NK-92 (cell line): ENCODE data around the gene SNTB2.

ENCODE experiments used
- DNase-seq: peaks from one replicate; lab custom pipeline; 2025; ENCODE audit not compliant: unreplicated experiment; lab: John Stamatoyannopoulos, UW

SNTB2 gene

DNA sequence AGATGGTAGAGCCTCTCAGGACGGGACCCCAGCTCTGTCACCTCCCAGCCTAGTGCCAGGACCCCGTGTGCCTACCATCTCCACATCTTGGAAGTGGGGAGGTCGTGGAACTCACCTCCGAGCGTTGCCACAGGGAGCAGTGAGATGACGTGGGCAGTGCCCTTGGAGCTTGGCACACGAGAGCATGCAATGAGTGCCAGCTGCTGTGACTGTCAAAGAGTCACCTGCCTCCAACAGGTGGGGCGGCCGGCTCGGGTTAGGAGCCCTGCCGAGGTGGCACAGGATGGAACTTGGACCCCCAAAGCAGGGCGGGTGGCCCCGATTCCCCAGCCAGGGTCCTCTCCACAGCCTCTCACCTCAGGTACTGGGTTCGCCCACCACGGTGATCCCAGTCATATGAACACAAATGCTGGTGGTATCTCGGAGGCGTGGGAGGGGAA lies 129.7 kb downstream of the SNTB2 start:
- no peak for DNase-seq

DNA sequence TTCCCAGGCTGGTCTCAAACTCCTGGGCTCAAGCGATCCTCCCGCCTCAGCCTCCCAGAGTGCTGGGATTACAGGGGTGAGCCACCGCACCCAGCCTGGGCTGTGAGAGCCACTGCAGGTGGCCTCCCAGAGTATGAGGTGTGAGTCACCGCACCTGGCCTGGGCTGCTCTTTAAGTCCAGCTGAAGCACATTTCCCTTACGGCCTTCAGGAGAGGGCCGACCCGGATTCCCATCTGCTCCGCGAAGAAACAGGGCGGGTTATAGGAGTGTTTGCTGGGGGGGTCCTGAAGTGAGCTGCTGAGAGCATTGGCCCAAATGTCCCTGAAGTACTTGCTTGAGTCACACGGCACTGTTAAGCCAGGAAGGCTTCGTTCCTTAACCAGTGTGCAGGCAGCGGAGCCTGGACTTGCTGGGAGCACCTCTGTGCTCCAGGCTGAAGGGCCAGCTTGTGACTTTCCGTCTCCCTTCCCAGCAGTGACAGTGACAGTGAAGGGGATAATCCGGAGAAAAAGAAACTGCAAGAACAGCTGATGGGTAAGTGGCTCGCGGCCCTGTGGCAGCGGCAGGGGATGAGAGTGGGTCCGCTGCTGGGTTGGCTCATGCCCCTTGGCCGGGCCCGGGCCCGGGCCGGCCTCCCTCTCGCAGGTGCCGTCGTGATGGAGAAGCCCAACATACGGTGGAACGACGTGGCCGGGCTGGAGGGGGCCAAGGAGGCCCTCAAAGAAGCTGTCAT lies 131.4 kb downstream of the SNTB2 start:
- no peak for DNase-seq

DNA sequence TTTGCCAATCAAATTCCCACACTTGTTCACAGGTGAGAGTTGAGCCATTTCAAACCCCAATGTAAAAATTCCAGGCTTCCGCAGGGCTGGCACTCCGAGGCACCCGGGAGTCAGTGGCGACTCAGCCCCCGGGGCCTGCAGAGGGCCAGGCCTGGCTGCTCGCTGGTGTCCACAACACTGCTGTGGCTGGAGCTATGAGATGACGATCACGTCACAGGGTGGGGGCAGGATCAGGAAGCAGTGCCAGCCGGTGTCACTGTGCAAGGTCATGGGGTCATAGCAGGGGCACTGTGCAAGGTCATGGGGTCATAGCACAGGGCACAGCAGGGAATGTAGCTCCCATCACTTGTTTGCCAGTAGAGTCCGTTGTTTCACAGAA lies 131.9 kb downstream of the SNTB2 start:
- no peak for DNase-seq

DNA sequence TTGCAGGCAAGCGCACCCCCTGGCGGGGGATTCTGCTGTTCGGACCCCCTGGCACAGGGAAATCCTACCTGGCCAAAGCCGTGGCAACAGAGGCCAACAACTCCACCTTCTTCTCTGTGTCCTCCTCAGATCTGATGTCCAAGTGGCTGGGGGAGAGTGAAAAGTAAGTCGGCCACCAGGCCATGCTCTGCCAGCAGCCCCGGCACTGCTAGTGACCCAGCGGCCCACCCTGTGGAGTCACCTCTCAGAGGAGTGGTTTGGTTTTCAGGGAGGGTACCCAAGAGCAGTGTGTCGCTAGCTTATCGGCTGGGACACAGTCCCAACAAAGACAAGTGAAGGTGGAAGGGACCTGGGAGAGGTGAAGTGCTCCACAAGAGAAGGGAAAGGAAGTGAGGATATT lies 132.4 kb downstream of the SNTB2 start:
- no peak for DNase-seq

DNA sequence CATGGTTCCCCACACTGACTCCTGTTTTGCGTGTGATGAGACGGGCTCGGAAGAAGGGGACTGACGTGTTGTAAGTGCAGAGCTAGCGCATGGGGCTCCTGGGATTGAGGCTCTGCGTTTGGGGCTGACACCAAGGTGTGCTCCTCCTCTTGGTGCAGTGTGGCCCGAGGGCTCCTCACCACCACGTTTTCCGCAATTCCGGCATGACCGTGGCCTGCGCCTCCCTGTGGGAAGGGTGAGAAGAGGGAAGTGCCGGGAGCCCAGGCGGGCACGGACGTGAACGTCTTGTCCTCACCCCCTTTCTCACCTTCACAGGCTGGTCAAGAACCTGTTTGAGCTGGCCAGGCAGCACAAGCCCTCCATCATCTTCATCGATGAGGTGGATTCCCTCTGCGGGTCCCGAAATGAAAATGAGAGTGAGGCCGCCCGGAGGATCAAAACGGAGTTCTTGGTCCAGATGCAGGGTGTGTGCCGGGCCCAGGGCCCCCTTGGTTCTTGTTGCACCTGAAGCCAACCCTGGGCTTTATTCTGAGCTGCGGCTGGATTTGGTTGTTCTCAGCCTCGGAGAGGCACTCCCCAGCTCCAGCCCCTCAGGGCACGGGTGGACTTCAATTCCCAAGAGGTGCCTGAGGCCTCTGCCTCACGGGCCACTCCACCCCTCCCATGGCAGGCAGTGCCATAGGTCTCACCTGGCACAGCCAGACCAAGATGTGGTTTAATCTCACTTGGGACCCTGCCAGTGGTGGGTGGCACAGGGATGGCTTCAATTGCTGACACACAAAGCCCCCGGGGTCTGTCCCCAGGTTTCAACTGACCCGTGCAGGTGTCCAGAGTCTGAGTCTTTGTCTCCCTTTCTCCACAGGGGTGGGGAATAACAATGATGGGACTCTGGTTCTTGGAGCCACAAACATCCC lies 133.1 kb downstream of the SNTB2 start:
- no peak for DNase-seq

DNA sequence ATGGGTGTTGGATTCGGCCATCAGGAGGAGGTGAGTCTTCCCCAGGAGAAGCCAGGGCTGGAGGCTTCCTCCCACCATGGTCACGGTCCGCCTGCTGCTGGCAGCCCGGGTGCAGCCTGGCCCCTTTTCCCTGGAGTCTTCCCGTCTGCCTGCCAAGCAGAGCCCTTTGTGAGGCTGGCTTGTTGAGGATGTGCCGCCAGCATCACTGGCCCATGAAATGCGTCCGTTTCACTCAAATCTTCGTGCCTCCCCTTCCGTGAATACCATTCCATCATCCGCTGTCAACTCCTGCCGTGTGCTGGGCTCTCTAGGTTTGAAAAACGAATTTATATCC lies 133.7 kb downstream of the SNTB2 start:
- DNase-seq, result no peak

DNA sequence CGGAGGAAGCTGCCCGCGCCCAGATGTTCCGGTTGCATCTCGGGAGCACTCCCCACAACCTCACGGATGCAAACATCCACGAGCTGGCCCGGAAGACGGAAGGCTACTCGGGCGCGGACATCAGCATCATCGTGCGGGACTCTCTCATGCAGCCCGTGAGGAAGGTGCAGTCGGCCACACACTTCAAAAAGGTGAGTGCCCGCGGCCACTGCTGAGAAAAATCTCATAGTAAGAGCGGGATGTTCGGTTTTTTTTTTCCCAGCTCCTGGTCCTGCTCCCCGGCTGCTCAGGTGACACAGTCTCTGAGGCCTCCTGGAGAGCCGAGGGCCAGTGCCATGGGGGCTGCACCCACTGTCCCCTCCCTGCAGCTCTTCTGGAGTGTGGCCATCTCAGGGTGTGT lies 134.1 kb downstream of the SNTB2 start:
- DNase-seq, result no peak

DNA sequence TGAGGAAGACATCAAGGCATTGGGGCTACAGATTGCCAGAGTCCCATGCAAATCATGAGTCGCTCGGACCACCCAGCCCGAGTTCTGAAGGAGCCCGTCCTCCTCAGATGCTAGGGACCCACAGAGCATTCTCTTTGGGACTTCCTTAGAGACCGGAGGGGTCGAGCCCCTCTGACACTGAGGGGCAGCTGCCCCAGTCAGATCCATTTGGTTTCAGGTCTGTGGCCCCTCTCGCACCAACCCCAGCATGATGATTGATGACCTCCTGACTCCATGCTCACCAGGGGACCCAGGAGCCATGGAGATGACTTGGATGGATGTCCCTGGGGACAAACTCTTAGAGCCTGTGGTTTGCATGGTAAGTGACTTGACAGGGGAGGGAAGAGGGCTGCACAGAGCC lies 135.4 kb downstream of the SNTB2 start:
- DNase-seq, result no peak

DNA sequence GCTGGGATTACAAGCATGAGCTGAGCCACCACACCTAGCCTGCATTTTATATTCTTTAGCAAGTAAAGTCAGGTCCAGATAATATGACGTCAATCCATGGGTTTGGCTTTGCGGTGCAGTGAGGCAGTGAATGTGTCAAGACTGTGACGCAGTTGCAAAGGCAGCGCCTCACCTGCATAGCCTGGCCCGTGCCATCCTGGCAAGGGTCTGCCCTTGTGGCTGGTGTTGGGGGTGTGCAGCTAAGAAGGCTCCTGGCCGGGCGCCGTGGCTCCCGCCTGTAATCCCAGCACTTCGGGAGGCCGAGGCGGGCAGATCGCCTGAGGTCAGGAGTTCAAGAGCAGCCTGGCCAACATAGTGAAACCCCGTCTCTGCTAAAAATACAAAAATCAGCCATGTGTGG lies 136.5 kb downstream of the SNTB2 start:
- no peak for DNase-seq

DNA sequence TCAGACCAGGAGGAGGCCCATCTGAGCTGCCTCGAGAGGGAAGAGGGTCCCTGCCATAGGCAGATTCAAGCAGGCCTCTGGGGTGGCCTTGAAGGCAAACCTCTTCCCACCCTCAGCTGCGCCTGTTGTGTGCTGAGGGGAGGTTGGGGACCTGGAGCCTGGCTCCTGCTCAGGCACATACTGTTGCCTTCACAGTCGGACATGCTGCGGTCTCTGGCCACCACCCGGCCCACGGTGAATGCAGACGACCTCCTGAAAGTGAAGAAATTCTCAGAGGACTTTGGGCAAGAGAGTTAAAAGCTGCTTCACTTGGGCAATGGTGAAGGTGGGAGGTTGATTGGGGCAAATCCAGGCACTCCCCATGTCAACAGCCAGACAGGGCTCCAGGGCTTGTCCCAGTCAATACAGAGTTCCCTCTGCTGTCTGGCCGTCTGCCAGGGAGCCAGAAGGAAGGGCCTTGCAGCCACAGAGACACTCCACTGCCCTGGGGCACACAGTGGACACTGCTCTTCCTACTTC lies 137.1 kb downstream of the SNTB2 start:
- no peak for DNase-seq

DNA sequence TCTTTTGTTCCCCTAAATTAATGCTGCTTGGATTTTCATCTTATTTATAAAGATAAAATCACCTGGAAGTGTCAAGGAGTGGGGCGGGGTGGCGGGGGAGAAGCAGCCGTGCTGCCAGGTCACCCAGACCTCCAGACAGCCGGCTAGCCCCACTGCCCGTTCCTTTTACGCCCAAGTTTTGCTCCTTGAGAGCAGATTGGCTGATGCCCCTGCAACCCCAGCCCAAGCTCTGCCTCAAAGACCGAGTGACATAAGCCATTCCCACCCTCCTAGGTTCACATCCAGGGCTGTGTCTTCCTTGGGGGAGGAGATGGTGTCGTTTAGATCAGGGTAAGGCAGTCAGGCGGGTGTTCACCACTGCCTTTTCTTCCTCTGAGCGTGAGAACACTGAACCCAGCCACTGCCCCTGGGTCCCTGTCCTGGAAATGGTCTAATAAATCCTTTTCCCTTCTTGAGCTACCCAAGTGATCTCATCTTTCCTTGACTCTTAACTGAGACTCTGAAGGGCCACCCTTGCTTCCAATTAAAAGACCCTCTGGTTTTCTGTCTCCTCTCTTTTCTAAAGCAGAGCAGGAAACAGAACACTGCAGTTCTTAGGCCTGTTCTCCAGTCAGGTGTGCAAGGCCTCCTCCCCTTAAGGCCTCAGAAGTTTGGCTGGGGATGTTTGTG lies 137.8 kb downstream of the SNTB2 start:
- DNase-seq, result no peak

DNA sequence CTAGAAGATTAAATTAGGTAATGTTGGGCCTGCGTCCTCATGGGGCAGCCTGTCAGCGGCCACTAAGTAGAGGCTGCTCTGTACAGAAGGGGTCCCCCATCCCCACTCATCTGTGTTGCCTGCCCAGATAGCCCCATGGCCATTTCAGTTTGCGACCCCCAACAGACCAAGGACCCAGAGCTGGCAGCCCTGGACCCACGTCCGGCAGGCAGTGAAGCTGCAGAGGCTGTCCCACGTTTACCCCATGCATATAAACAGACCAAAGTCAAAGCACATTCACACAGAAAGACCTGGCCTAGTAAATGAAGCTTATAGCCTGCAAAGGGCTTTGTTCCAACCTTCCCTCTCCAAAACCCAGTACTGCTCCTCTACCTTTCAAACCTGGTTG lies 138.8 kb downstream of the SNTB2 start:
- DNase-seq, result no peak

DNA sequence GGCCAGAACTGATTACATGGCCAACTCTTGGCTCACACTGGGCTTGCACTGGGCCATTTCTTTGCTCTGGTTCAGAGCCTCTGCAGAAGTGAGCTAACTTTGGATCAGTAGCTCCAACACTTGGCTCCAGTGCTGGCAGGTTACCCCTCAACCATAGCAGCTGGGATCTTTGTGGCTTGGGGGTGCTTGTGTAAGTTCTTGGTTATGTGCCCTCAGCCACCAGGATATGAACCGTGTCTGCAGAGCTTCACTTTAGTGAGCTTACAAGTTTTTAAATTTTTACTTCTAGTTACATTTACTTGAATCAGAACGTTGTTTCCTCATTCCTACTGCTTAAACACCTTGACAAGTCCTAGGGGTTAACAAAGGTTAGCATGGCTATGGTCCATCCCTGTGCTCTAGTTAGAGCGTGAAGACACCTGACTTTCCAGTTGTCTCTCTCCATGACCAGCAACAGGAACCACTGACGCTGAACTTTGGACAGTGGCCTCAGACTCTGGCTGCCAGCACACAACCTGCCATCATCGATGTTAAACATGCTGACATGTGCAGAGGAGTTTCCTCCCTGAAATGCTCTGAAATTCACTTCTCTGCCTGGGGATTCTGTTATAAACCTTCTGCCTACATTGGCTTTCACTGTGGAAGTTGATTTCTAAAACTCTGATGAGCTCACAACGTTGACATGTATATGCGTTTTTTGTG lies 139.4 kb downstream of the SNTB2 start:
- no peak for DNase-seq

DNA sequence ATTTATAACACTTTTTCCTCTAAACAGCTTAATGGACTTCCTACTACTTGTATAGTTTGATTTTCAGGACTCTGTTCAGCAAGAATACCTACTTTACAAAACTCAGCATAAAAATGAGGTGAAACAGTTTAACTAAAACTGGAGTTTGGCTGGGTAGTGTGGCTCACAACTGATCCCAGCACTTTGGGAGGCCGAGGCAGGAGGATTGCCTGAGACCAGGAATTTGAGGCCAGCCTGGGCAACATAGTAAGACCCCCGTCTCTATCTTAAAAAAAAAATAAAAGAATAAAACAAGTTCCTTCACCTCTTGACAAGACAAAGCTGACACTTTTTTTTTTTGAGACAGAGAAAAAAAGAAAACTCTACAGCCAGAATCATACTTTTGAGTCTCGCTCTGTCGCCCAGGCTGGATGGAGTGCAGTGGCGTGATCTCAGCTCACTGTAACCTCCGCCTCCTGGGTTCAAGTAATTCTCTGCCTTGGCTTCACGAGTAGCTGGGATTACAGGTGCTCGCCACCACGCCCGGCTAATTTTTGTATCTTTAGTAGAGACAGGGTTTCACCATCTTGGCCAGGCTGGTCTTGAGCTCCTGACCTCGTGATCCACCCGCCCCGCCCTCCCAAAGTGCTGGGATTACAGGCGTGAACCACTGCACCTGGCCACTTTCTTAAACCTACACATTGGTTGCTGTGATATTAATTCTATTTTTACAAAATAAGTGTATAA lies 140.8 kb downstream of the SNTB2 start:
- DNase-seq, result no peak

DNA sequence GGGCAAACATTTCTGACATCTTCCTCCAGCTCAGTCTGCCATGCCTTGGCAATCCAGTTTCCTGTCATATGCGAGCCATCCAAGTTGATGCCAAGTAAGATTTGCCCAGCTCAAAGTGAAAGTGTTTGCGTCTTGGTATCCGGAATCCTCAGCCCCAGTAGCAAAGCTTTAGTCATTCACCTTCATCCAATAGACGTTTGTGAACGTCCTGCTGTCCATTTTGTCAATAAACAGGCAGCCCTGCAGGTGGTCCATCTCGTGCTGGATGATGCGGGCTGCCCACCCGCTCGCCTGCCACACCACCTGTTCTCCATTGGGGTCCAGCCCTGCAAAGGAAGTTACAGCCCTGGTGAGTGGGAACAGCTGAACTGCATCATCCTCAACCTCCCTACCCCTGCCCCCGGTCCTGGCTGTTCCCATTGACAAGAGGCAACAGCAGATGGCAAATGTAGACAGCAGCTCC lies 141.9 kb downstream of the SNTB2 start:
- no peak for DNase-seq

DNA sequence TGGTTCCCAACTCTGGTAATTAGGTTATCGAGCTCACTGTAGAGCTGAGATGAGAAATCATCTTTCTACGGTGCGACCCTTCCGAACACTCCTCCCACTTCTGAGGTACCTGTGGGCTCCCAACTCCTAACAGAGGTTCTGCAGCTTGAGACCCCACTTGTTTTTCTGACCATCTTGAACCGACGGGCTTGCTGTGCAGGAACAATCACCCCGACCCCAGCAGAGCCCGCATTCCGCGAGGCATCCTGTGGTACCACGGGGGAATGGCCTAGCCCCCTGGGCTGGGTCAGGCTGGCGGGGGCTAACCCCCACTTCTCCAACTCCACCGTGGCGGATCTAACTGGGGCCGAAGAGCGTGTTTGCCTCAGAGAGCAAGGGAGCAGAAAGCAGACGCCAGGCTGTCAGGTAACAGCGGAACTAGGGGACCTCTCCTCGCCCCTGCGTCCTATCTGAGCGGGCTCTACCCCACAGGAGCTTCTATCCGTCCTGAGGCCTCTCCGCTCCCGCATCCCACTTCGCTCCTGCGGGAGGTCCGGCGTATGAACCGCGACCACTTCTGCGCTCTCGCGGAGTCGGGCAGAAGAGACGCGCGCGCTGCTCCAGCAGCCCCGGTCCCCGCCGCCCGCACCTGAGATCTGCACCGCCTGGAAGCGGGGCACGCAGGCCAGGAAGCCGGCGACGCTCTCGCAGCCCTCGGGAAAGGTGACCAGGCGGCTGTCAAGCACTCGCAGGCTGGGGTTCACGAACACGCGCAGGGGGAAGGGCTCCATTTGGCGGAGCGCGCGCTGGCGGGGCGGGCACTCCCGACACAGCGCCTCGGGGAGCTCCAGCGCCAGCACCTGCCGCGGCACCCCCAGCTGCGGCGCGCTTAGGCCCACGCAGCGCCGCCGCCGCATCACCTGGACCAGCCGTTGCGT lies 142.7 kb downstream of the SNTB2 start:
- no peak for DNase-seq

DNA sequence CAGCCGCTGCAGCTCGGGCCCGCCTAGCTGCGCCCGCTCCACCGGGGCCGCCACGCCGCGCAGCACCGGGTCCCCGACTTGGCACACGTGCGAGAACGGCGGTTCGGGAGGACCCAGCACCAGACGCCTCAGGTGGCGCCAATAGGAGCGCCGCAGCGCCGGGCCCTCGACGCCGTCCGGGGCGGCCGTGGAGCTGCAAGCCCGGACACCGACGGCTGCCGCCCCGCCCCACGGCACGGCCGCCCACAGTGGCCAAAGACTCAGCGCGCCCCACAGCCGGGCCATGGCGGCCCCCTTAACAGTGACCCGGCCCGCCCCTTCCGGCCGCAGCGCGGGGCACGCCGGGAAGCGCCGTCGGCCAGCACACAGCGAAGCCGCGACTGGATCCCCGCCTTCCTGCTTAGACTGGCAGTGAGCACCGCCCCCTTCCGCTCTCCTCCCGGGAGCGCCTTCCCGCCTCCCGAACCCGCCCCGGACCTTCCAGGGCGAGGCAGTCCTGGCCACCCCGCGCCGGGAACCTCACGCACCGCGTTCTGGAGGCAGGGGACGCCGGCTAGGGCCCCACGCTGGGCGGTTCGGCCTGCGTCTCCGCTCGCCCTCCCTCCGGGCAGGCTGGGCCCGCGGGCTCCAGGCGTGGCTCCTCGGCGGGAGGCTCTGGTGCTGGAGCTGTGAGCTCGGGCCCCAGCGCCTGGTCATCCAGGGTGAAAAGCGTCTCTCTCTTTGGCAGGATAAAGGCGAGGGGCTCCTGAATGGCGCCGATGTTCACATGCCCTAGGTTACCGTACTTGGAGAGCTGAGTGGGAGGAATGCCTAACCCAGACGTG lies 143.5 kb downstream of the SNTB2 start, which contains the start of gene PDF:
PDF (minus strand) TSS at position 303 of the 824 bp plus-strand sequence; CDS start at position 285, 18 bp downstream.
- peak; percentile 15 for DNase-seq

DNA sequence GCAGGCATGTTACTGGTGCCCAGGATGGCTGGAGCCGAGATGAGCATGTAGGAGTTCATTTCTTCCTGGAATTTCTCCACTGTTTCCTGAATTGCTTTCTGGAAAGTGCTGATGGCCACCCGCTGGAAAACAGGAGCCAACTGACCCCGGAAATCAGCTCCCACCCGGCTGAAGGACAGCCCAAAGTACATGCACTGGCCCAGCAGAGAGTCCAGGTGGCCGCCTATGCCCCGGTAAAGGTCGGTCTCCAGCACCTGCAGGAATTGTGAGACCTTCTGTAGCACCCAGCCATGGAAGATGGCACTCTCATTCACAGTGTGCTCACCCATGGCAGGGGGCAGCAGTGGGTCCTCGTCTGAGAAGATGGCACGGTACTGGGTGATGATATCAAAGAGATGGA lies 147.7 kb downstream of the SNTB2 start:
- DNase-seq, result no peak
